Duodenal mucosa (tissue), 2 donors: ENCODE results near the gene RALBP1.

Experiments
- H3K27ac ChIP-seq: one replicate; pipeline ENCODE4 v1.7.0; 2013; ENCODE audit warnings: low read depth, low read length
- H3K27me3 ChIP-seq, 2 donors: one replicate each; pipeline ENCODE4 v1.7.0; 2013; ENCODE audit warnings: low read length in 2 of 2, control low read depth in 1 of 2; ENCODE audit not compliant: insufficient read depth in 2 of 2, control insufficient read depth in 1 of 2
- H3K36me3 ChIP-seq, 2 donors: one replicate each; pipeline ENCODE4 v1.7.0; 2013; ENCODE audit warnings: low read length in 2 of 2, control low read depth in 1 of 2; ENCODE audit not compliant: insufficient read depth in 2 of 2, control insufficient read depth in 1 of 2
- H3K4me1 ChIP-seq, 2 donors: one replicate each; pipeline ENCODE4 v1.7.0; 2013; ENCODE audit warnings: low read length in 2 of 2, control low read depth in 1 of 2; ENCODE audit not compliant: insufficient read depth in 2 of 2, control insufficient read depth in 1 of 2
- H3K4me3 ChIP-seq, 2 donors: one replicate each; pipeline ENCODE4 v1.7.0; 2013; ENCODE audit warnings: low read length in 2 of 2, low read depth in 1 of 2
- H3K9ac ChIP-seq, 2 donors: one replicate each; pipeline ENCODE4 v1.7.0; 2013; ENCODE audit warnings: low read length in 2 of 2, low read depth in 1 of 2
- H3K9me3 ChIP-seq, 2 donors: one replicate each; pipeline ENCODE4 v1.7.0; 2013; ENCODE audit warnings: low read length in 2 of 2, control low read depth in 1 of 2; ENCODE audit not compliant: control insufficient read depth in 1 of 2

RALBP1 gene

GRCh38 chr18:9577361-9577760 is 102.0 kb downstream of the RALBP1 start:
- Histone ChIP-seq H3K27ac (no peak overlapping the region), H3K4me1 (peaks cover 0 to 8% of the 10 kb centered on the region in 2 donors), H3K4me3 (no peak overlapping the region), H3K9ac (no peak overlapping the region), H3K27me3 (no peaks in the 10 kb centered on the region), H3K9me3 (no peaks in the 10 kb centered on the region), H3K36me3 (peaks cover 25 to 27% of the 10 kb centered on the region in 2 donors)

GRCh38 chr18:9578306-9578705 is 103.0 kb downstream of the RALBP1 start:
- H3K4me3 ChIP-seq: no peak overlapping the region
- peaks cover 0 to 8% of the 10 kb centered on the region in 2 donors for H3K4me1 ChIP-seq
- H3K9me3 ChIP-seq: no peaks in the 10 kb centered on the region
- no peak overlapping the region for H3K9ac ChIP-seq
- H3K36me3 ChIP-seq: peaks cover 23 to 32% of the 10 kb centered on the region in 2 donors
- no peak overlapping the region for H3K27ac ChIP-seq
- no peaks in the 10 kb centered on the region for H3K27me3 ChIP-seq

GRCh38 chr18:9581667-9582066 is 106.4 kb downstream of the RALBP1 start:
- Histone ChIP-seq H3K27me3 (no peaks in the 10 kb centered on the region), H3K9me3 (no peaks in the 10 kb centered on the region), H3K27ac (no peak overlapping the region), H3K36me3 (peaks cover 17 to 31% of the 10 kb centered on the region in 2 donors), H3K9ac (no peak overlapping the region), H3K4me3 (no peak overlapping the region), H3K4me1 (no peaks in the 10 kb centered on the region)

GRCh38 chr18:9586814-9587213 is 111.5 kb downstream of the RALBP1 start:
- no peaks in the 10 kb centered on the region for H3K27me3 ChIP-seq
- peaks cover 0 to 5% of the 10 kb centered on the region in 2 donors for H3K4me1 ChIP-seq
- no peak overlapping the region for H3K9ac ChIP-seq
- peaks cover 10 to 21% of the 10 kb centered on the region in 2 donors for H3K36me3 ChIP-seq
- H3K9me3 ChIP-seq: no peaks in the 10 kb centered on the region
- no peak overlapping the region for H3K27ac ChIP-seq
- no peak overlapping the region for H3K4me3 ChIP-seq
